DND-41 (cell line): ENCODE measurements around the gene ERCC6.

Source experiments
- EZH2 ChIP-seq: IDR thresholded peaks from 3 replicates; pipeline ENCODE4 v1.6.1; 2012; ENCODE audit warnings: borderline replicate concordance, low read depth, mild to moderate bottlenecking, moderate library complexity, low read length, inconsistent platforms; ENCODE audit not compliant: severe bottlenecking
- TF ChIP-seq, protein P1 (sequence below): IDR thresholded peaks from 2 replicates; pipeline ENCODE4 v1.5.1; 2012; ENCODE audit warnings: borderline replicate concordance, low read length, moderate library complexity, mild to moderate bottlenecking; ENCODE audit not compliant: poor library complexity, severe bottlenecking; ENCODE audit errors: extremely low read depth

DNA sequence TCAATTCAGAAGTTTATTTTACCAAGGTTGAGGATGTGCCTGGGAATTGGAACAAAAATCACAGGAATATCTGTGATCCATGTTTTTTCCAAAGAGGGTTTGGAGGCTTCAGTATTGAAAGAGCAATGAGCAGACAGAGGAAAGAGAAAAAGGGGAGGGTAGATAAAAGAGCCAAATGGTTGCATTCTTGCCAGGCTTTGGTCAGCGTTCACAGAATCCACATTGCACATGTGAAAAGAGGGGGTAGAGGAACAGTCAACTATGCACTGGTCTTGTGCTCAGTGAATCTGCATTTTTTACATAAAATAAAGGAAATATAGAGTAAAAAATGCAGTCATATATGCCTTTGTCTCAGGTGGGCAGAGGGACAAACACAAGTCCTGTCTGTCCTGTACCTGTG lies 20.6 kb upstream of the ERCC6 start:
- TF ChIP-seq, protein P1, sequence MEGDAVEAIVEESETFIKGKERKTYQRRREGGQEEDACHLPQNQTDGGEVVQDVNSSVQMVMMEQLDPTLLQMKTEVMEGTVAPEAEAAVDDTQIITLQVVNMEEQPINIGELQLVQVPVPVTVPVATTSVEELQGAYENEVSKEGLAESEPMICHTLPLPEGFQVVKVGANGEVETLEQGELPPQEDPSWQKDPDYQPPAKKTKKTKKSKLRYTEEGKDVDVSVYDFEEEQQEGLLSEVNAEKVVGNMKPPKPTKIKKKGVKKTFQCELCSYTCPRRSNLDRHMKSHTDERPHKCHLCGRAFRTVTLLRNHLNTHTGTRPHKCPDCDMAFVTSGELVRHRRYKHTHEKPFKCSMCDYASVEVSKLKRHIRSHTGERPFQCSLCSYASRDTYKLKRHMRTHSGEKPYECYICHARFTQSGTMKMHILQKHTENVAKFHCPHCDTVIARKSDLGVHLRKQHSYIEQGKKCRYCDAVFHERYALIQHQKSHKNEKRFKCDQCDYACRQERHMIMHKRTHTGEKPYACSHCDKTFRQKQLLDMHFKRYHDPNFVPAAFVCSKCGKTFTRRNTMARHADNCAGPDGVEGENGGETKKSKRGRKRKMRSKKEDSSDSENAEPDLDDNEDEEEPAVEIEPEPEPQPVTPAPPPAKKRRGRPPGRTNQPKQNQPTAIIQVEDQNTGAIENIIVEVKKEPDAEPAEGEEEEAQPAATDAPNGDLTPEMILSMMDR = no peak
- TF ChIP-seq EZH2 = no peak
